Lower leg skin (tissue), 3 donors: ENCODE results near the gene PAK1IP1.

Experiments
- CTCF ChIP-seq, 3 donors: fragments of 450-650 bp; IDR thresholded peaks; one replicate each; pipeline ENCODE4 v1.5.1; 2016; ENCODE audit warnings: antibody characterized with exemption in 3 of 3, mild to moderate bottlenecking in 3 of 3, moderate library complexity in 2 of 3
- POLR2A ChIP-seq, 2 donors: fragments of 450-650 bp; IDR thresholded peaks; one replicate each; pipeline ENCODE4 v1.6.1; 2016 to 2017; ENCODE audit warnings: antibody characterized with exemption in 2 of 2, mild to moderate bottlenecking in 1 of 2, moderate library complexity in 1 of 2

- TF ChIP-seq CTCF (IDR thresholded peaks at IDR 0.05): no peak
- TF ChIP-seq POLR2A (IDR thresholded peaks at IDR 0.05): no peak
Observed at GRCh38 chr6:10655508-10656055, 39.2 kb upstream of the PAK1IP1 start.
